Testis (tissue), 2 donors: ENCODE results near the gene MAML3.

ENCODE experiments used
- POLR2A ChIP-seq: fragments of 450-650 bp; IDR thresholded peaks from one replicate; pipeline ENCODE4 v1.6.1; 2017; ENCODE audit warnings: antibody characterized with exemption, mild to moderate bottlenecking, moderate library complexity
- TF ChIP-seq, protein P1 (sequence below), 3 experiments: fragments of 450-650 bp in 2 of 3; fragments of 200-600 bp in 1 of 3; sonication (generic) in 1 of 3; IDR thresholded peaks; one replicate each; pipeline ENCODE4 v1.5.1; 2016 to 2019; ENCODE audit warnings: antibody characterized with exemption in 3 of 3, mild to moderate bottlenecking in 2 of 3, moderate library complexity in 1 of 3

DNA sequence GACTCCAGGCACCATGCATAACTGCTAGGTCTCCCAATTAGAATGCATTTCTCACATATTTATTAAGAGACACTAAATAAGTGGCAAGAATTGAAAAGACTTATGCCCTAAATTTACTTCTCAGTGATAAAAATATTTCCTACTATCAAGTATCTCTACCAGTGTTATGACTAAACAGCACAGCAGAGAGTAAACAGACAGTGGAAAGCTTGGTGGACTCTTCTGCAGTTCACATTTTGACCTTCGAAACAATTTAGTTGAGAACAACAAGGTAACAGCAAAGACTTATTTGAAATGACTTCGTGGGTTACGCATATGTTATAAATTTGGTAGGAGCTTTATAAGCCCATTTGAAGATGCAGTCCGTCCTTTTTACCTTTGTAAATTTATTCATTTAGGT, 16.3 kb upstream of the MAML3 start:
- TF ChIP-seq POLR2A, result no peak
- TF ChIP-seq, protein P1, sequence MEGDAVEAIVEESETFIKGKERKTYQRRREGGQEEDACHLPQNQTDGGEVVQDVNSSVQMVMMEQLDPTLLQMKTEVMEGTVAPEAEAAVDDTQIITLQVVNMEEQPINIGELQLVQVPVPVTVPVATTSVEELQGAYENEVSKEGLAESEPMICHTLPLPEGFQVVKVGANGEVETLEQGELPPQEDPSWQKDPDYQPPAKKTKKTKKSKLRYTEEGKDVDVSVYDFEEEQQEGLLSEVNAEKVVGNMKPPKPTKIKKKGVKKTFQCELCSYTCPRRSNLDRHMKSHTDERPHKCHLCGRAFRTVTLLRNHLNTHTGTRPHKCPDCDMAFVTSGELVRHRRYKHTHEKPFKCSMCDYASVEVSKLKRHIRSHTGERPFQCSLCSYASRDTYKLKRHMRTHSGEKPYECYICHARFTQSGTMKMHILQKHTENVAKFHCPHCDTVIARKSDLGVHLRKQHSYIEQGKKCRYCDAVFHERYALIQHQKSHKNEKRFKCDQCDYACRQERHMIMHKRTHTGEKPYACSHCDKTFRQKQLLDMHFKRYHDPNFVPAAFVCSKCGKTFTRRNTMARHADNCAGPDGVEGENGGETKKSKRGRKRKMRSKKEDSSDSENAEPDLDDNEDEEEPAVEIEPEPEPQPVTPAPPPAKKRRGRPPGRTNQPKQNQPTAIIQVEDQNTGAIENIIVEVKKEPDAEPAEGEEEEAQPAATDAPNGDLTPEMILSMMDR (IDR thresholded peaks at IDR 0.05), result no peak
